ENCODE measurements around the gene BCL2L1.

BCL2L1 gene

DNA sequence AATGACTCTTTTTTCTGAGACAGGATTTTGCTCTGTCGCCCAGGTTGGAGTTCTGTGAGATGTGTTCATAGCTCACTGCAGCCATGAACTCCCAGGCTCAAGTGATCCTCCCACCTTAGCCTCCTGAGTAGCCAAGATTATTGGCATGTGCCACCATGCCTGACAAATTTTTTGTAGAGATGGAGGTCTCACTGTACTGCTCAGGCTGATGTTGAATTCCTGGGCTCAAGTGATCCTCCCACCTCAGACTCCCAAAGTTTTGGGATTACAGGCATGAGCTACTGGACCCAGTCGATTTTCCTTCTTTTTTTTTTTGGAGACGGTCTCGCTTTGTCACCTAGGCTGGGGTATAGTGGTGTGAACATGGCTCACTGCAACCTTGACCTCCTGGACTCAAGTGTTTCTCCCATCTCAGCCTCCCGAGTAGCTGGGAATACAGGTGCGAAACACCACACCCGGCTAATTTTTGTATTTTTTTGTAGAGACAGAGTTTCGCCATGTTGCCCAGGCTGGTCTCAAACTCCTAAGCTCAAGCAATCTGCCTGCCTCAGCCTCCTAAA, 24.3 kb downstream of the BCL2L1 start:
- Mint-ChIP-seq H3K27me3 (no peaks in the 10 kb centered on the region), H3K4me1 (peaks cover 29% of the 10 kb centered on the region), H3K36me3 (peaks cover 9% of the 10 kb centered on the region), H3K4me3 (no peak overlapping the region), H3K27ac (no peak overlapping the region), H3K9me3 (no peaks in the 10 kb centered on the region)
- no peak for ATAC-seq (ENCODE audit: low read depth)
- DNase-seq (ENCODE audit: low spot score in 2 of 2) = no peak

DNA sequence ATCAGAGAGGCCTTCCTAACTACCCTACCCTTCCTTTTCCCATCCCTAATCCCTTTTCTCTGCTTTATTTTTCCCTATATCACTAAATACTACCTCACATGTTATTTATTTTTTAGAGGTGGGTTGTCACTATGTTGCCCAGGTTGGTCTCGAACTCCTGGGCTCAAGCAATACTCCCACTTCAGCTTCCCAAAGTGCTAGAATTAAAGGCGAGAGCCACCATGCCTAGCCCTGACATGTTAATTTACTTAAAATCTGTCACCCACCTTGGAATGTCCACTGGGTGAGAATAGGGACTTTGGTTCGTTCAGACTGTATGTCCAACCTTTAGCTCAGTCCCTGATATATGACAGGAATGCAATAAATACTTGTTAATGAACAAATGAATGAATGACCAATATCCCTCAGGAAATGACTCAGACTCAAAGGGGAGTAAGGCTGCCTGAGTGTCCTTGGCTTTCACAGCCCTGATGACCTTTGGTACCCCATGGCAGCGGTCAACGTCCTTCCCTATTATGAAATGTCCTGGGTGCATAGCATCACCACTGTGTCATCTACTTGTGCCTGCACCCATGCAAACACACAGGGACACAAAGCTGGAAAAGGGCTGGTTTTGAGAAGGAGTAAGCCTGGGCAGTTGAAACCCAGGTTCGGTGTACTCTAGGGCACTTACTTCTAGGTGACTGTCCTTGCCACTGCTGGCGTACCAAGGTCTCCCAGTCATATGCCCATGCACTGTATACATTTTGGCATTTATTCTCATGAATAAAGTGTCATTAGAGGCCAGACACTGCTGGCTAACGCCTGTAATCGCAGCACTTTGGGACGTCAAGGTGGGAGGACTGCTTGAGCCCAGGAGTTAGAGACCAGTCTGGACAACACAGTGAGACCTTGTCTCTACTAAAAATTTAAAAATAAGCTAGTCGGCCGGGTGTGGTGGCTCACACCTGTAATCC, 26.5 kb downstream of the BCL2L1 start:
- H3K4me3 Mint-ChIP-seq = no peak overlapping the region
- no peak overlapping the region for H3K27ac Mint-ChIP-seq
- no peaks in the 10 kb centered on the region for H3K27me3 Mint-ChIP-seq
- no peak for DNase-seq (ENCODE audit: low spot score in 2 of 2)
- no peak for ATAC-seq (ENCODE audit: low read depth)
- no peaks in the 10 kb centered on the region for H3K9me3 Mint-ChIP-seq
- peaks cover 5% of the 10 kb centered on the region for H3K36me3 Mint-ChIP-seq
- H3K4me1 Mint-ChIP-seq = peaks cover 34% of the 10 kb centered on the region

DNA sequence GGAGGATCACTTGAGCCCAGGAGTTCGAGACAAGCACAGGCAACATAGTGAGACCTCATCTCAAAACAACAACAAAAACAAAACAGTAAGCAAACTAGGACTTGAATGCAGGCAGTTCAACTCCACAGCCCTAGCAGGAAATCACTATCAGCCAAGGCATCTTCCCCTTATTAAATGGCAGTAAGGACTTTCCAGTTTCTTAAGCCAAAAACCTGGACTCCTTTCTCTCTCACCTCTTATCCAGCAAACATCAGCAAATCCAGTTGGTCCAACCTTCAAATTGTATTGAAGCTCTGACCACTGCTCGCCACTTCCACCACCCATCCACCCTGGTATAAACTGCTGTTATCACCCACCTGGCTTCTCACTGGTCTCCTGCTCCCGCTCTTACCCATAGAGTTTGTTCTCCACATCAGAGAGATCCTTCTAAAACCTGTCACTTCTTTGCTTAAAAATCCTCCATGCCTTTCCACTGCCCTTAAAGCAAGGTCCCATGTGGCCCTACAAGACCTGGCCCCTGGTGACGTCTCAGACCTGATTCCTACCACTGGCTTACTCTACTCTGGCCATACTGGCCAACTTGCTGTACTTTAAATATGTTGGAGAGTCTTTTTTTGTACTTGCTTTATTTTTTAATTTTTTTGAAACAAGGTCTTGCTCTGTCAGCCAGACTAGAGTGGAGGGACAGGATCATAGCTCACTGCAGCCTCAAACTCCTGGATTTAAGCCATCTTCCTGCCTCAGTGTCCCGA, 27.6 kb downstream of the BCL2L1 start:
- DNase-seq (ENCODE audit: low spot score in 2 of 2) (no peak), ATAC-seq (ENCODE audit: low read depth) (no peak)
- Mint-ChIP-seq H3K27ac (peak overlapping the region; percentile 42), H3K36me3 (peaks cover 7% of the 10 kb centered on the region), H3K4me3 (no peak overlapping the region), H3K4me1 (peaks cover 31% of the 10 kb centered on the region), H3K27me3 (no peaks in the 10 kb centered on the region), H3K9me3 (no peaks in the 10 kb centered on the region)

DNA sequence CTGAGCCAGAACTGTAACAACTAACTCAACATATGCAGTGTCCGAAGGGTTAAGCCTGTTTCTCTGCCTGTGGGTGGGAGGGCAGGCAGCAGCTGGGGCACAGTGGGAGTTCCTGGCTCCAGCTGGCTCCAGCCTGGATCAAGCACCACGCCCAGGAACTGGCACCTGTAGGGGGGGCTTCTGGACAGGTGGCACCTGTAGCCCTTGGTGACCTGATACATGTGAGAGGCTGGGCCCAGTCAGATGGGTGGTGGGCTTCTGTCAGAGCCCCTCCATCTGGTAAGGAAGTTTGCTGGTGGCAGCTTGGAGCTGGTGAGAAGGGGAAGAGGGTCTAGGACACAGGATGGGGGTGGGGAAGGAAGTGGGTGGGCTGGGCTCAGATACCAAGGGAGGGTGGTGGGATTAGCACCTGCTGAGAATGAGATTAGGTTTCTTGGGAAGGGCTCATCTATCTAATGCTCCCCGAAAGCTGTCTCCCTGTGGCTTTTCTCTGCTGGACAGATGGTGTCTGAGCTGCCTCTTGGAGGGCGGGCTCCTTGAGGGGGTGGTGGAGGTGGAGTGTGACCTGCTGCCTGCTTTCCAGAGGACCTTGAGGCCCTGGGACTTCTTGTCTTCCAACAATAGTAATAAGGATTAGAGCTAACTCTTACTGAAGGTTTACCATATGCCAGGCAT, 28.5 kb downstream of the BCL2L1 start:
- DNase-seq (ENCODE audit: low spot score in 2 of 2) (no peak), ATAC-seq (ENCODE audit: low read depth) (no peak)
- Mint-ChIP-seq H3K27ac (peak overlapping the region; percentile 42), H3K4me1 (peaks cover 24% of the 10 kb centered on the region), H3K4me3 (no peak overlapping the region), H3K36me3 (peaks cover 7% of the 10 kb centered on the region), H3K27me3 (no peaks in the 10 kb centered on the region), H3K9me3 (no peaks in the 10 kb centered on the region)

DNA sequence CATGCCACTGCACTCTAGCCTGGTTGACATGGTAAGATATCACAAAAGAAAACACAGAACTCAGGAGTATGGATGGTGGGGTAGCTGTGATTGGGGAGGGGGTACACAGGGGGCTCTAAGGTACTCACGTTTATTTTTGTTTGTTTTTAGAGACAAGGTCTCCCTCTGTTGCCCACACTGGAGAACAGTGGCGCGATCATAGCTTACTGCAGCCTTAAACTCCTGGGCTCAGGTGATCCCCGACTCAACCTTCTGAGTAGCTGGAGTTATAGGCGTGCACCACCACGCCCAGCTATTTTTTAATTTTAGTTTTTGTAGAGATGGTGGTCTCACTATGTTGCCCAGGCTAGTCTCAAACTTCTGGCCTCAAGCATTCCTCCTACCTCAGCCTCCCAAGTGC, 29.3 kb downstream of the BCL2L1 start:
- Mint-ChIP-seq H3K9me3 (no peaks in the 10 kb centered on the region), H3K27me3 (no peaks in the 10 kb centered on the region), H3K4me1 (peaks cover 19% of the 10 kb centered on the region), H3K27ac (no peak overlapping the region), H3K36me3 (peaks cover 10% of the 10 kb centered on the region), H3K4me3 (no peak overlapping the region)
- DNase-seq (ENCODE audit: low spot score in 2 of 2) = no peak
- no peak for ATAC-seq (ENCODE audit: low read depth)

DNA sequence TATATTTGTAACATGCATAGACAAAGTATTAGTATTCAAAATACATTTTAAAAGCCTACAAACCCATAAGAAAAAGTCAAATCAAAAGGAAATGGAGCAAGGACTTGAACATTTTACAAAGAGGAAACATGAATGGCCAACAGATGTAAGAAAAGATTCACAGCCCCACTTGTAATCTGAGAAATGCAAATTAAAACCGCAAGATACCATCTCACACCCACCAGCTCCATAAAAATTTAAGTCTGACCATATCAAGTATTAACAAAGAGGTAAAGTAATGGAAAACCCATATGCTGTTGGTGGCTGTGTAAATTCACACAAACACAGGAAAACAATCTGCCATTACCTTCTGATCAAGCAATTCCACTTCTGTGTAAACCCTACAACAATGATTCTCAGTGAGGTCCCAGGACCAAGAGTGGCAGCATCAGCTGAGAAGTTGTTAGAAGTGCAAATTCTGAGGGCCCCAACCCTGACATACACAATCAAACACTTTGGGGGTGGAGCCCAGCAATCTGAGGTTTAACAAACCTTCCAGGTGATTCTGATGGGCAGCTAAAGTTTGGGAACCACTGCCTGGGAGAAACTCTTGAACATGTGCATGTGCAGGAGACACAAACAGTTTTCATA, 30.9 kb downstream of the BCL2L1 start:
- DNase-seq (ENCODE audit: low spot score in 2 of 2) = no peak
- Mint-ChIP-seq H3K27ac (peak overlapping the region; percentile 53), H3K9me3 (no peaks in the 10 kb centered on the region), H3K27me3 (no peaks in the 10 kb centered on the region), H3K36me3 (peaks cover 9% of the 10 kb centered on the region), H3K4me3 (no peak overlapping the region), H3K4me1 (peaks cover 19% of the 10 kb centered on the region)
- ATAC-seq (ENCODE audit: low read depth) = peak; percentile 54

DNA sequence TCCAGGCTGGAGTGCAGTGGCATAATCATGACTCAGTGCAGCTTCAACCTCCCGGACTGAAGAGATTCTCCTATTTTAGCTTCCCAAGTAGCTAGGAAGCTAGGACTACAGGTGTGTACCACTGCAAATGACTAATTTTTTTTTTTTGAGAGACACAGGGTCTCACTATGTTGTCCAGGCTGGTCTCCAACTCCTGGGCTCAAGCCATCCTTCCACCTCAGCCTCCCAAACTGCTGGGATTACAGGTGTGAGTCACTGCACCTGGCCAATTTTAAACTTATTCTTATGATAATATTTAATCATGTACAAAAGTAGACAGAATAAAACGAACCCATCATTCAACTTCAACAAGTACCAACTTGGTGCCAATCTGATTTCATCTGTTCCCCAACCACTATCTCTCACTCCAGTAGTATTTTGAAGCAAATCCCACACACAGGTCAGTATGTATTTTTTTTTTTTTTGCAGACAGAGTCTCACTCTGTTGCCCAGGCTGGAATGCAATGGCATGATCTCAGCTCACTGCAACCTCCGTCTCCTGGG, 32.5 kb downstream of the BCL2L1 start:
- Mint-ChIP-seq H3K27me3 (no peaks in the 10 kb centered on the region), H3K9me3 (no peaks in the 10 kb centered on the region), H3K36me3 (peaks cover 7% of the 10 kb centered on the region), H3K4me3 (no peak overlapping the region), H3K4me1 (peaks cover 25% of the 10 kb centered on the region), H3K27ac (no peak overlapping the region)
- DNase-seq (ENCODE audit: low spot score in 2 of 2) (no peak), ATAC-seq (ENCODE audit: low read depth) (no peak)

DNA sequence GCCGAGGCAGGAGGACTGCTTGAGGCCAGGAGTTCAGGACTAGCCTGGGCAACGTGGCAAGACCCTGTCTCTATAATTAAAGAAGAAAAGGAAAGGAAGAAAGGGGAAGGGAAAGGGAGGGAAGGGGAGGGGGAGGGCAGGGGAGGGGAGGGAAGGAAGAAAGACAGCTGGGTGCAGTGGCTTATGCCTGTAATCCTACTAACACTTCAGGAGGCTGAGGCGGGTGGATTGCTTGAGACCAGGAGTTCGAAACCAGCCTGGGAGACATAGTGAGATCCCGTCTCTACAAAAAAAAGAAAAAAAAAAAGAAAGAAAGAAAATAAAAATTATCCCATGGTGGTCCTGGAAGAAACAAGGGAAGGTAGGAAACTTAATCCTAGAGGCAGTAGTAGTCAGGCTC, 33.5 kb downstream of the BCL2L1 start:
- ATAC-seq (ENCODE audit: low read depth) (no peak), DNase-seq (ENCODE audit: low spot score in 2 of 2) (no peak)
- no peaks in the 10 kb centered on the region for H3K27me3 Mint-ChIP-seq
- H3K4me1 Mint-ChIP-seq = peaks cover 26% of the 10 kb centered on the region
- no peaks in the 10 kb centered on the region for H3K9me3 Mint-ChIP-seq
- peaks cover 7% of the 10 kb centered on the region for H3K36me3 Mint-ChIP-seq
- no peak overlapping the region for H3K27ac Mint-ChIP-seq
- no peak overlapping the region for H3K4me3 Mint-ChIP-seq

DNA sequence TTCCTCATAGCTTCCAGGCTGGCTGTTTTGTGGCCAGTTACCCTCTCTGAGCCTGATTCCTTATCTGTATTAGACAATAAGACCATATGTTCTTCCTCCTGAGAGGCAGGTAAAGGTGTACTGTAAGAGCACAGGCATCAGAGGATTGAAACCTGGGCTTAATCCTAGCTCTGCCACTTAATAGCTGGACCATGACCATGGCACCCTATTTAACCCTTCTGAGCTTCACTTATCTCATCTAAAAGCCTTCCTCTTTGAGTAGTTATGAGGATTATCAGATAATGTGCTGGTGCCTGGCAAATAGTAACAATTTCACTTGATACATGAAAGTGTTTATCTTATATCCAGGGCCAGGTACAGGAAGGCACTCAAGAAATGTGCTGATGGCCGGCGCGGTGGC, 34.9 kb downstream of the BCL2L1 start:
- H3K4me1 Mint-ChIP-seq = peaks cover 32% of the 10 kb centered on the region
- no peak overlapping the region for H3K4me3 Mint-ChIP-seq
- no peaks in the 10 kb centered on the region for H3K9me3 Mint-ChIP-seq
- ATAC-seq (ENCODE audit: low read depth) (no peak), DNase-seq (ENCODE audit: low spot score in 2 of 2) (no peak)
- no peaks in the 10 kb centered on the region for H3K27me3 Mint-ChIP-seq
- no peak overlapping the region for H3K27ac Mint-ChIP-seq
- H3K36me3 Mint-ChIP-seq = peaks cover 10% of the 10 kb centered on the region

DNA sequence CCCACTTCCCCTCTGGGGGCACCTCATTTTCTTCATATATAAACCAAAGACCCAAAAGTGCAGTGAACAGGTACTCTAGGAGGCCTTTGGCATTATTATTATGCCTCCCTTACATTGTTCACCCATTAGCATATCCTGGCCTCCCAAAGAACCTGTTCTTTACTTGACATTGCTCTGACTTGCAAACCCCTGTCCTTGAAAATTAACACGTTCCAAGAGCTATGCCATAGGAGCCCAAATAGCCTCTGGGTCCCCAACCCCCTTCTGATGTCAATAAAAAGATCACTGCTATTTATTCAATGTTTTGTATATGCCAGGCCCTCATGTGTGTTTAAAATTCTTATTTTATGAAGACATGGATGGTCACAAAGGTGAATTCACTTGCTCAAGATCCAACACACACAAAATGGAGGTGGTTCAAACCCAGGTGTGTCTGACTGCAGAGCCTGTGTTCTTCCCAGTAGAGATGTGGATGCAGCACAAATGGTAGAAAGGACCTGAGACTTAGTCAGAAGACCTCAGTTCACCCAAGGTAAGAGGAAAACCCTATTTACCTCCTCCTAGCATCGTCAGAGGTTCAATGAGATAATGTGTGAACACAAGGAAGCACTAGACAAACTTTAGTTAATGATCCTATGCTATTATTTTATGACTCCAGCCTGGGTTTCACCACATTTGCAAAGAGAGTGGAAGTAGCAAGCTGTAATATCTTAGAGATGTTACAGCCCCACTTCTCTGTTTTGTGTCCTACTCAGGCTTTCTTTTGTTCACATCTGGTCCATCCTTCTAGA, 36.6 kb downstream of the BCL2L1 start:
- H3K4me1 Mint-ChIP-seq = peaks cover 24% of the 10 kb centered on the region
- H3K27ac Mint-ChIP-seq = peak overlapping the region; percentile 74
- peaks cover 13% of the 10 kb centered on the region for H3K36me3 Mint-ChIP-seq
- ATAC-seq (ENCODE audit: low read depth) (no peak), DNase-seq (ENCODE audit: low spot score in 2 of 2) (no peak)
- no peak overlapping the region for H3K4me3 Mint-ChIP-seq
- H3K9me3 Mint-ChIP-seq = no peaks in the 10 kb centered on the region
- no peaks in the 10 kb centered on the region for H3K27me3 Mint-ChIP-seq

DNA sequence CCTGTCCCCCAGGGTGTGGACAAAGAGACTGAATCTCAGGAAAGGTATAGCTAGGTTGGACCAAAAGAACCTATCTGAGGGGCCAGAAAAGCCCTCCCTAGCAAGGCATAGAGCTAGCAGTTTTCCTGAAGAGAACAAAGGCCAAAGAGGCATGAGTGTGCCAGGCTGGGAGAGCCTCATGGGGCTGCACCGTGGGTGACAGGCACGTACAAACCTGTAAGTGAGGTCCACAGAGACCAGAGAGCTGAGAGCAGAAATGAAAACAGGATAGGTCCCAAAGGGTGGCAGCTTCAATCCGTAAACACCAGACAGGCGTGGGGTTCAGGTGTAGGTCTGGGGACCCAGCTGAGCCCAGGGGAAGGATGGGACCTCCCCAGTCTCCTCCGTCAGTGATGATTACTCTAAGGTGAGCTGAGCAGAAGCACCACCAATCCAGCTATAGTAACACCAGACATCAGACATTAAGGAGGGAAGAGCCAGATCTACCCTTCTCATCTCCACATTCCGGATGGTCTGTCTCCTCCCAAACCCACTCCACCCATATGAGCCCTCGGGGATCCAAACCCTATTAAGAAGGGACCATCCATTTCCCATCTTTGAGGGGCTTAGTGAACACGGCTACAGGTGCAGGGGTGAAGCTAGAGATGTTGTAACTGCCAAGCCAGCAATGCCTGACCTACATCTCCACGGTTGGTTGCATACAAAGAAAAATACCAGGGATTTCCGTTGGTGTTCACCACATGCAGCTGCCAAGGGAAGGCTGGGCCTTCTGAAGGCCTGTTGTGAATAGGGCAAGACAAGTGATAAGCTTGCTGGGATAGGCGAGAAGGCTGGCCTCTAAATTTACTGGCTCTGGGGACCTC, 38.3 kb downstream of the BCL2L1 start:
- no peak for DNase-seq (ENCODE audit: low spot score in 2 of 2)
- Mint-ChIP-seq H3K9me3 (no peaks in the 10 kb centered on the region), H3K27me3 (no peaks in the 10 kb centered on the region), H3K4me1 (peaks cover 27% of the 10 kb centered on the region), H3K27ac (peak overlapping the region; percentile 88), H3K36me3 (peaks cover 15% of the 10 kb centered on the region), H3K4me3 (peak overlapping the region; percentile 4)
- ATAC-seq (ENCODE audit: low read depth) = peak; percentile 72

DNA sequence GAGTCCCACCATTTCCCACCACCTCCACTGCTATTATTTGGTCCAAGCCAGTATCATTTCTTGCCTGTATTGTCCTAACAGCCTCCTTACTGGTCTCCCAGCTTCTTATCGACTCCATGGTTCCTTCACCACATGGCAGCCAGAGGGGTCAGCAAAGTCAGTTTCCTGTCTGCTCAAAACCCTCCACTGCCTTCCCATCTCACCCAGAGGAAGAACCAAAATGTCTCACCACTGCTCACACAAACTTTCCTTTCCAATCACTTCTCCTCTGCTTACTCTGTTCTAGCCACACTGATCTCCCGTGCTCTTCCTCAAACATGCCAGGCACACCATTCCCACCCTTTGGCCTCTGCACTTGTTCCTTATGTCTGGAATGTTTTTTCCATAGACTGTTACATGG, 39.7 kb downstream of the BCL2L1 start:
- Mint-ChIP-seq H3K36me3 (peaks cover 16% of the 10 kb centered on the region), H3K4me3 (no peak overlapping the region), H3K27ac (peak overlapping the region; percentile 4), H3K4me1 (peaks cover 31% of the 10 kb centered on the region), H3K9me3 (no peaks in the 10 kb centered on the region), H3K27me3 (no peaks in the 10 kb centered on the region)
- DNase-seq (ENCODE audit: low spot score in 2 of 2) = no peak
- no peak for ATAC-seq (ENCODE audit: low read depth)

All from memory B cell (primary cell).